ENCODE measurements around the gene CDX1.

The CDX1 gene

GRCh38 chr5:150182774-150183173 lies 16.2 kb downstream of the CDX1 start:
- DNase-seq (ENCODE audit: low read depth), result no peak
- TF ChIP-seq, protein P1, sequence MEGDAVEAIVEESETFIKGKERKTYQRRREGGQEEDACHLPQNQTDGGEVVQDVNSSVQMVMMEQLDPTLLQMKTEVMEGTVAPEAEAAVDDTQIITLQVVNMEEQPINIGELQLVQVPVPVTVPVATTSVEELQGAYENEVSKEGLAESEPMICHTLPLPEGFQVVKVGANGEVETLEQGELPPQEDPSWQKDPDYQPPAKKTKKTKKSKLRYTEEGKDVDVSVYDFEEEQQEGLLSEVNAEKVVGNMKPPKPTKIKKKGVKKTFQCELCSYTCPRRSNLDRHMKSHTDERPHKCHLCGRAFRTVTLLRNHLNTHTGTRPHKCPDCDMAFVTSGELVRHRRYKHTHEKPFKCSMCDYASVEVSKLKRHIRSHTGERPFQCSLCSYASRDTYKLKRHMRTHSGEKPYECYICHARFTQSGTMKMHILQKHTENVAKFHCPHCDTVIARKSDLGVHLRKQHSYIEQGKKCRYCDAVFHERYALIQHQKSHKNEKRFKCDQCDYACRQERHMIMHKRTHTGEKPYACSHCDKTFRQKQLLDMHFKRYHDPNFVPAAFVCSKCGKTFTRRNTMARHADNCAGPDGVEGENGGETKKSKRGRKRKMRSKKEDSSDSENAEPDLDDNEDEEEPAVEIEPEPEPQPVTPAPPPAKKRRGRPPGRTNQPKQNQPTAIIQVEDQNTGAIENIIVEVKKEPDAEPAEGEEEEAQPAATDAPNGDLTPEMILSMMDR (conservative IDR thresholded peaks at IDR 0.05; ENCODE audit: low read depth, low read length), result no peak
- H3K4me3 ChIP-seq (ENCODE audit: low read length), result no peak overlapping the region

DNA sequence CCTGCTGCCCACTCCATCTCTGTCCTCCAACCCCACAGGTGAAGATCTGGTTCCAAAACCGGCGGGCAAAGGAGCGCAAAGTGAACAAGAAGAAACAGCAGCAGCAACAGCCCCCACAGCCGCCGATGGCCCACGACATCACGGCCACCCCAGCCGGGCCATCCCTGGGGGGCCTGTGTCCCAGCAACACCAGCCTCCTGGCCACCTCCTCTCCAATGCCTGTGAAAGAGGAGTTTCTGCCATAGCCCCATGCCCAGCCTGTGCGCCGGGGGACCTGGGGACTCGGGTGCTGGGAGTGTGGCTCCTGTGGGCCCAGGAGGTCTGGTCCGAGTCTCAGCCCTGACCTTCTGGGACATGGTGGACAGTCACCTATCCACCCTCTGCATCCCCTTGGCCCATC lies 16.9 kb downstream of the CDX1 start:
- TF ChIP-seq, protein P1 (conservative IDR thresholded peaks at IDR 0.05; ENCODE audit: low read depth, low read length), result no peak
- no peak overlapping the region for H3K4me3 ChIP-seq (ENCODE audit: low read length)
- no peak for DNase-seq (ENCODE audit: low read depth)

- TF ChIP-seq, protein P1 (conservative IDR thresholded peaks at IDR 0.05; ENCODE audit: low read depth, low read length), result no peak
- no peak for DNase-seq (ENCODE audit: low read depth)
- H3K4me3 ChIP-seq (ENCODE audit: low read length), result no peak overlapping the region
Observed at GRCh38 chr5:150184006-150184405, 17.4 kb downstream of the CDX1 start.

GRCh38 chr5:150184990-150185912 lies 18.7 kb downstream of the CDX1 start:
- TF ChIP-seq, protein P1 (conservative IDR thresholded peaks at IDR 0.05; ENCODE audit: low read depth, low read length), result no peak
- no peak overlapping the region for H3K4me3 ChIP-seq (ENCODE audit: low read length)
- DNase-seq (ENCODE audit: low read depth), result no peak

DNA sequence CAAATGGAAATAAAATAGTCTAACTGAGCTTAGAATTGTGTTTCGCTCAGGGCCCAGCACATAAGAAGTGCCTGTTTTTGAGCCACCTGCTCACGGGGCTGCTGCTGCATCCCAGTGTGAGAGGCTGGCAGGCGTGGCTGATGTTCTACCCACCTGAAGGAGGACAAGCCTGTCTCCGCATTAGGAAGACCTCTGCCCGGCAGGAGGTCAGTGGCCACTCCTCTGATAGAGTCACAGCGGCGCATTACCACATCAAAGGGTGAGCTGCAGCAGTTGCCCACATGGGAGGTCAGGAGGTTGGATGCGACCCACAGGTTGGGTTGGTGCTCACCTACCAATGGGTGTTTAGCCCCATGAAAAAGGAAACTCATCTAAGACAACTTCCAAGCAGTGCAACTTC lies 19.6 kb downstream of the CDX1 start:
- TF ChIP-seq, protein P1 (conservative IDR thresholded peaks at IDR 0.05; ENCODE audit: low read depth, low read length), result no peak
- DNase-seq (ENCODE audit: low read depth), result no peak
- H3K4me3 ChIP-seq (ENCODE audit: low read length), result no peak overlapping the region

- H3K4me3 ChIP-seq (ENCODE audit: low read length), result no peak overlapping the region
- no peak for DNase-seq (ENCODE audit: low read depth)
- TF ChIP-seq, protein P1 (conservative IDR thresholded peaks at IDR 0.05; ENCODE audit: low read depth, low read length), result no peak
Observed at GRCh38 chr5:150186897-150187296, 20.3 kb downstream of the CDX1 start.
